GM18499 (cell line): ENCODE results near the gene CNNM2.
"Not testable (repeated sequence)": the region's sequence is repeated elsewhere in the genome, so short reads cannot be mapped to it uniquely, and the experiment has no call there.

Source experiments
- ATAC-seq: cut with Tn5 transposase; IDR thresholded peaks from one replicate; pipeline ENCODE4 v1.9.1; 2021; ENCODE audit warnings: moderate number of reproducible peaks; ENCODE audit not compliant: insufficient read depth, unreplicated experiment

CNNM2 gene

DNA sequence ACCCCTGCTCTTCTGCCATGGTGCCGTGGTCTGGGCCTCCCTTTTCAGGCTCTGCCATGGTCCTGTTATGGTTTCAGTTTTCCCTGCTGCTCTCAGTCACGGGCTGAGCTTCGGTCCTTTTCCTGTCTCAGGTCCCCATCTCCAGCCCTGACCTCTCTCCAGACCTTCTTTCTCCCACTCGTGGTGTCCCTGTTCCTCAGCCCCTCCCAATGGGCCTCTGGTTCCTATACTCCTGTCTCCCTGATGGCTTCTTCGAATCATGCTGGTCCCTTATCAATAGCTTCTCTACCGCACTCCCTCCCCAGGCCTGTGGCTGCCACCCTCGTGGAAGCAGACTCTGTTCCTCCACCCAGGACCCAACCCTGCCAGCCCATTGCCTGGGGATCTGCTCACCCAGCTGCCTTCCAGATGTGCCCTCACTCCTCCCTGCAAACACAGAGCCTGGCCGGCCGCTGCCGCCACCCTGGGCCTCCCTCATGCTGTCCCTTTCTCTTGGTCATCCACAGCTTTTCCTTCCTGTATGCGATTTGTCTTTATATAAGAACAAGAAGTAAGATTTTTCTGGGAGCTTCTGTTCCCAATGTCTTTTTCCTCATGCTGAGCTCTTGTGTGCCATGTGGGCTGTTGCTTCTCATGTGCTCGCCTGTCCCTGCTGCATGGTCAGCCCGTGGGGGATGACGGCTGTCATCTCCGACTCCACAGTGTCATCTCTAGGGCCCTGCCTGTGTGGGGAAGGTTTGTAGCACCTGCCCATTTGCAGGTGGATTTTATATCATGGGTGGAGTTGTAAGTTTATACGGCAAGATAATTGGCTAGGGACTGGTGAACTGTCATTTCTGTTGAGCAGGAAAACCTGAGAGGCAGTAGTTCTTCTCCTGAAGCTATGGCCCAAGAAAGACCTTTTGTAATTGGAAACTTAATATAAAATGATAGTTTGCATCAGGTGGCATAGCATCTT, 148.3 kb downstream of the CNNM2 start:
- ATAC-seq, result no peak

DNA sequence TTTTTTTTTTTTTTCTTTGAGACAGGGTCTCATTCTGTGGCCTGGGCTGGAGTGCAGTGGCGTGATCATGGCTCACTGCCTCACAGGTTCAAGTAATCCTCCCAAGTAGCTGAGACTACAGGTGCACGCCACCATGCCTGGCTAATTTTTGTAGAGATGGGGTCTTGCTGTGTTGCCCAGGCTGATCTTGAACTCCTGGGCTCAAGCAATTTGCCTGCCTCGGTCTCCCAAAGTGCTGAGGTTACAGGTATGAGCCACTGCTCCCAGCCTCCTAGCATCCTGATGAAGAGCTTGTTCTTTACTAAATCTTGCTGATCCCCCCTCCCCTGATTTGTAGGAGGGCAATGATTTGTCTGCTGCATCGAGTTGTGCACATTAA, 149.0 kb downstream of the CNNM2 start:
- not testable (repeated sequence) for ATAC-seq

DNA sequence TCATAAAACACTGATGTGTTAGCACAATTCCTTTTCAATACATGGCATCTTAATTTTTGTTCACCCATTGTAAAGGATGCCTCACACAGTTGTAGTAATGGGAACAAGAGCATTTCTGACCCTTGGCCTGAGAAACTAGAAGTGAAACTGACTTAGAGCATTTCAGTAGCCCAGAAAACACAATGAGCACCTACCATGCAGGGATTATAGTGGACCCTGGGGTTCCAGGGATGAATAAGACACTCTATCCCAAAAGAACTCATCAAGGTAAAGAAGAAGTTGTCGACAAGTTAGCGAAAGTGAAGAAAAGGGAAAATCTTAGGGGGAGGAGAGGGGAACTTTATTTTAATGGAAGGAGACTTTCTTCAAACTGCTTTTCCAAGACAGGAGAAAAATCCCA, 149.4 kb downstream of the CNNM2 start:
- ATAC-seq, result no peak

DNA sequence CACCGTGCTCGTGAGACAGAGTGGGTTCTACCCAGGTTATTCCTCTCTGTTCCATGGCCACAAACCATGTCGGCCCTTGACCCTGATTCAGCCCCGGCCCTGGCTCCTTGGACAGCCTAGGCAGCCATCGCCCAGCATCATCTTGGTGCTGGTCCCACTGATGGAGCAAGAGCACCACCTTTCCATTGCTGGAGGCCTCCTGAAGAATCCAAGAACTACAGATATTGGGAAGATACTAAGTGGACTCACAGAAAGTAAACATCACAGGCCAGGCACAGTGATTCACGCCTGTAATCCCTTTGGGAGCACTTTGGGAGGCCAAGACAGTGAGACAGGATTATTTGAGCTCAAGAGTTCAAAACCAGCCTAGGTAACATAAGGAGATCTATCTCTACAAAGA, 149.9 kb downstream of the CNNM2 start:
- no peak for ATAC-seq

DNA sequence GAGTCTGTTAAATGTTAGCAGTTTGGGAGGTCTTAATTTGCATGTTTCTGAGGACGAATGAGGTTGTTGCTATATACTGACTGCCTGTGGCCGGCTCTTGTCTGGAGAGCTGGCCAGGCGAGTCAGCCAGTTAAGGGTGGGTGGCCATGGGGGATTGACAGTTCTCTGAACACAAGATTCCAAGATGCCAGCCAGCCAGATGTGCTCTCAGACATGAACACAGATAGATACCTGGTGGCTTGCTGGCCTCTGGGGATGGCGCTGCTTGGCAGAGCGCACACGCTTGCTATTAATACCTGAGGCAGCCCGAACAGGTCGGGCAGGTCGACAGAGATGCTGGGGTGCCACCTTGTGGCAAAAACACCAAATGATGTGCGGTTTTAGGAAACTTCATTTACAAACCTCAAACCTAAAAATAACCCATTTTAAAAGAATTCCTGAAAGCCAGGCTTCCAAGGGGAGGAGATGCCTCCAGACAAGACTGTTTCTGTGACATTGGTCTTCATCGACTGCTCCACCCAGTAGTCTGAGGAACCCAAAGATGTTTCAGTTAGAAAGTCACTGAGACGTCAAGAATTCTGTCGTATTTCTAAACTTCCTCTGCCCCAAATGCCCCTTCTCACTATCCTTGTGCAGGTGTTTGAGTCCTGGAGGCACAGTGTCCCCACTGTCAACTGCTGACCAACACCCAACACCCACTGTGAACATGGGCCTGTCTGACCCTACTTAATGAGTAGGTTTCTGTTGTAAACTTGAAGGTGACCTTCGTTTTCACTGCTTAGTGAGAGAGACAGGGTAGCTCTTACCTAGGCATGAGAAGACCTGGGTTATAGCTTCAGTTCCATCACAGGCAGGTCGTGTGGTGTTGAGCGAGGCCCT, 151.6 kb downstream of the CNNM2 start:
- no peak for ATAC-seq

DNA sequence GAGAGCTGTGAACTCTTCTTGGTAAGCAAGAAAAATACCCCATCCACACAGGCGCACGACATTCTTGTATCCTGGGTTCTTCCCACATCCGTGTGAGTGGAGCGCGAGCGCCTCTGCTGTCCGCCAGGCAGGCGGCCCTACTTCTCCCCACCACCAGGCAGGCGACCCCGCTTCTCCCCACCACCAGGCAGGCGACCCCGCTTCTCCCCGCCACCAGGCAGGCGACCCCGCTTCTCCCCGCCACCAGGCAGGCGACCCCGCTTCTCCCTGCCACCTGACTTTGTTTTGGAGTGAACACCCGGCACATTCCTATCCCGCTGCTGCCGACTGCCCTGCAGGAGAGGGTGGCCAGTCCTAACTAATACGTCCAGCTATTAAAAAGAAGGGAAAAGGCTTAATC, 154.2 kb downstream of the CNNM2 start:
- ATAC-seq, result no peak

DNA sequence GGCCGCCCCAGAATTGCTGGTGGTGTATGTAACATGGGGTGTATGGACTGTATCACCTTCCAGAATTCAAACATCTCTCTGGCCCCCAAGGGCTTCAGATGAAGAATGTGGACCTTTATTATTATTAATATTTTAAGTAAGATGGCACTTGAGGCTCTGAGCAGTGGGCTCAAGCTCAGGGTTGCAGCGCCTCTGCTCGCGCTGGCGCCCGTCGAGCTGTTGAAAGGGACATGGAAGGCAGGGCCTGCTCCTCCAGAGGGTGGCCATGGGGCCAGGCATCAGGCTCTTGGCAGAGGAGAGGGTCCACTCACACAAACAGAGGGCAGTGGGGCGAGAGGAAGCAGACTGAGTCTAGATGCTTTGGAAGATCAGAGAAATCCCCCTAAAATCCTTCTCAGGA, 154.8 kb downstream of the CNNM2 start:
- no peak for ATAC-seq

DNA sequence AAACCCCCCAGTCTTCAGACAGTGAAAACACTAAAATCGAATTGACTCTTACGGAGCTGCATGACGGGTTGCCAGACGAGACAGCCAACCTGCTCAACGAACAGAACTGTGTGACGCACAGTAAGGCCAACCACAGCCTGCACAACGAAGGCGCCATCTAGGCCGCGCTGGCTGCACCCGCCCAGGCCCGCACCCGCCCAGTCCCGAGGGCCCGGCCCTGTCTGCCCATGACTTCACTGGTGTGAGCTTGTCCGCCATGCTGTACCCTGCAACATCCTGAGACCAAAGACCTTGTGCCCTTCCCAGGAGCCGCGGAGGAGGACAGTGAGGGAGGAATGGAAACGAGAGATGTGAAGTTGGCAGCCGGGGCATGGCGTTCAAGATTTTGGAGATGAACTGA, 158.9 kb downstream of the CNNM2 start:
- ATAC-seq, result no peak

DNA sequence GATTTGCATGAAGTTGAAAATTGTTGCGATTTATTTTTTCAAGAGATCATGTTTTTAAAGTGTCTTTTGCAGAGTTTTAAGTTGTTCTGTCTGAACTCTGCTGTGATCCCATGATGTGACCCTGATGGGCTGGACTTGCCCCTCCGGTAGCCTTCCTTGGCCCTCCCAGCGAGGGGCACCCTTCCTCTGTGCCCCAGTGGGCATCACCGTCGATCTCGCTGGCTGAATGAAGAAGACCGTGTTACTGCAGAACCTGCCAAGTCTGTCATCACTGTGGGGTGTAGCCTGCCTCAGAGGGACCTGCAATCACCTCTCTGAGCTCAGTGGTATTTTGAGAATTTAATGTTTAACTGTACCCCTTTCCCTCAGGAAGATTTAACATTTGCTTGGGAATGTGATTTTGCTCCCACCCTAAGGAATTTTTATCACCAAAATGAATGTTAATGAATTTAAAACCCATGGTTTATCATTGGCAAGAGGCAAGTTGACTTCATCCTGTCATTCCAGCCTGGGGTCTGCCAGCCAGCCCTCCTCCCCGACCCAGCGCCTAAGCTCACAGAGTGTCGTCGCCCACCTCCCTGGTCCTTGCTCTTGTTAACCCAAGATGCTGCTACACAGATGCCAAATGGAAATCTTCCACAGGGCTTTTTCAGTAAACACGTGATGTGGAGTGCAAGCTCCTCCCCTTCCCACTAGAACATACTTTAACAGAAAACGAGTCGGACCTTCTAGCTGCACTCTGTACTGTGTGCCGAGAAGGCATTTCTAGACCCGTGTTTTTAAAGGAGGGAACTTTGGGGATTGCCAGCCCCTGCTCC, 159.6 kb downstream of the CNNM2 start:
- ATAC-seq, result no peak

DNA sequence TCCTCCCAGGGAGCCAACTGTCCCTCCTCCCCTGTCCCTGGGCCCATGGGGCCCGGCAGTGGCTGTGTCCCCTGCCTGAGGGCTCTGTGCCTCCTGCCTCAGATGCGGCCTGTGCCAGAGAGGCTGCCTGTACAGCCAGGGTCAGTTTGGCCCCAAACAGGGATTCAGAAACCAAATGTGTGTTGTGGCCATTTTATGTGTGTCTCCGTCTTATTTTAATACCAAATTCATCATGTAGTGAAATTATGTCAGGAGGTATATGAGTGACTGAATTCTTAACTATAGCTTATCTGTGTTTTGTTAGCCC, 160.2 kb downstream of the CNNM2 start:
- ATAC-seq, result no peak

DNA sequence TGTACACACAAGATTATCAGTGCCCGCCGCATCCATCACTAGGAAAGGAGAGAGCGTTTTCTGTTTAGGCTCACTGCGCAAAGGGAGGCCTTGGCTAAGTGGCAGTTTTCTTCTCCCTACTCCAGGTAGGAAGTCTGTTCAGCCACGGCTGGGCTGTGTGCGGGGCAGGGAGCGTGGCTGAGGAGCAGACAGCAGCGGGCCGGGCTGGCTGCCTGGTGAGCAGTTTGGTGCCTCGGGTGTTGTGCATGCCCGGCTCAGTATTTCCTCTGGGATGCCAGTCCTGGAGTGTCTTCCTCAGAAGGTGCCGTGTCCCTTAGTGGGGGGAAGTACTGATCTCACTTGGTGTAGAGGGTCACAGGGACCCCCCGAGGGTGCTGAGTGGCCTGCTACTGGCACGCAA, 160.6 kb downstream of the CNNM2 start:
- no peak for ATAC-seq

DNA sequence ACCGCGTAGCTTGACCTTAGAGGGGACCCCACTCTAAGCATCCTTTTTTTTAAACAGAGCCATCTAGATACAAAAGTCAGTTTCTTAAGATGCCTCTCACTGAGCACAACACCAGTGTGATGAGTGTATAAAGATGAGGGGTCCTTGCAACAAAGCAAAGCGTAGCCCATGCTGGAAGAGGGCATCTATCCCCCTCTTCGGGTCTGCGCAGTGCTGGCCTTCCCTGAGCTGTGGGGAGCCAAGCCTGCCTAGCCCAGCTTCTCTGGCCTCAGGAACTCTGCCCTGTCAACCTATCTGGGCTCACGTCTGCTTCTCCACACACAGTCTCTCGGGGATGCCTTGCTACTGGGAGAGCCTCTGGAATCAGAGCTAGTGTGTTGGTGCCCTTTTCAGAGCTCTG, 161.0 kb downstream of the CNNM2 start:
- no peak for ATAC-seq

DNA sequence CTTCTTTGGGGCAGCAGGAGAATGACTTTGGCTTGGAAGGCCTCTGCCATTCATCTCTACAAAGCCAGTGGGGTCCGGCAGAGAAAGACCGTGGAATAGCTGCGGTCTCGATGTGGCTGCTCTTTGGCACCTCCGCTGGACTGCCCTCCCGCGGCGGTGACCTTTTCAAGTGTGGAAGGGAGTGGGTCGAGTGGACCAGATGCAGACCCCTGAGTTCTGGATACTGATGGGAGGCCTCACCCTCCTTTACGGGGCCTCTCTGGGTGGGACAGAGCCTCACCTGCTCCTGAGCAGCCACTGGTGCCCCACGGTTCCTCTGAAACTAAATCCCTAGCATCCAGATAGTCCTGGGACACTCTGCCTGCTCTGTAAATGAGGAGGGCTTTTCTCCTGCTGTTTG, 161.9 kb downstream of the CNNM2 start:
- ATAC-seq, result no peak

DNA sequence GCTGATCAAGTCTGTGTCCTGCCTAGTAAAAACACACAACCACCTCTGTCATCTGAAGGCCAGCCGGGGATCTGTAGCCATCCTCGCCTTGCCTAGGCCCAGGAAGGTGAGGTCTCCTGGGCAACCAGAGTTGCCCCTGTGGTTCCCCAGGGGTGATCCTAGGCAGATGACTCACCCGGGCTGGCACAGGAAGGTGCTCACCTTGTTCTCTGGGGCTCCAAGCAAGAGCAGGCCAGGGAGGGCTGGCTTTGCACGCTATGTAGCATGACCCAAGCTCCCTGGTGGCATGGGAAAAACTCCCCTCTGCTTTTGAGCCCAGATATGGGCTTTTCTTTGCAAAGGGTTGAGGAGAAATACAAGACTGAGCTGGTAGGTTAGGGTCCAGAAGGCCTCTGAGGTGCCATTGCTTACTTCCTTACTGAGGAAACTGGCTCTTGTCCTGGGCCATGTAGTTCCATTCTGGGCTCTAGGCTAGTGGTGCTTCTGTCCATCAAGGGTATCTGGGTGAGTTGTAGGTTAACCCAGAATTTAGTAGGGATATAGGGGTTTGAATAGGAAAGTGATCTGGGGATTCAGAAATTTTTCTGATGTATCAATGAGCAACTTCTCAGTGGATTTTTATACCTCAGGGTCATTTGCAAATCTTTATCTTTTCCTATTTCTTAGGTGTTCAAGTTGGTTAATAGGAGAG, 162.9 kb downstream of the CNNM2 start:
- ATAC-seq, result no peak

DNA sequence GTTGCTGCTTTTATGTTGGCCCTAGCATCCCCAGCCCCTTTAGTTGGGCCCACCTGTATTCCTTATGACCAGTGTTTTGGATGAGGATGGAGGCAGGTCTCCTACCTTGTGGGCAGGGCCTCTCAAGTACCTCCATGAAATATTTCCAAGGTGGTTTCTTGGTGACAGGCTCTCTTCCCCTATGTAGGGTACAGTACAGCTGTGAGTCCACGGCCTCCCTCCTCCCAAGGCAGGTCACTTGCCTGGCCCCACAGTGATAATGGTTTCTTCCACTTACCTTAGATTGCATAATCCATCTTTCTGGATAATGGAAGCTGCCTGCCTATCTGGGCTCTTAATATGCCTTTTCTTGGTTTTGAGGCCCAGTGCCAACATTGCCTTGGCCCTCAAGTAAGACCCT, 164.6 kb downstream of the CNNM2 start:
- no peak for ATAC-seq

DNA sequence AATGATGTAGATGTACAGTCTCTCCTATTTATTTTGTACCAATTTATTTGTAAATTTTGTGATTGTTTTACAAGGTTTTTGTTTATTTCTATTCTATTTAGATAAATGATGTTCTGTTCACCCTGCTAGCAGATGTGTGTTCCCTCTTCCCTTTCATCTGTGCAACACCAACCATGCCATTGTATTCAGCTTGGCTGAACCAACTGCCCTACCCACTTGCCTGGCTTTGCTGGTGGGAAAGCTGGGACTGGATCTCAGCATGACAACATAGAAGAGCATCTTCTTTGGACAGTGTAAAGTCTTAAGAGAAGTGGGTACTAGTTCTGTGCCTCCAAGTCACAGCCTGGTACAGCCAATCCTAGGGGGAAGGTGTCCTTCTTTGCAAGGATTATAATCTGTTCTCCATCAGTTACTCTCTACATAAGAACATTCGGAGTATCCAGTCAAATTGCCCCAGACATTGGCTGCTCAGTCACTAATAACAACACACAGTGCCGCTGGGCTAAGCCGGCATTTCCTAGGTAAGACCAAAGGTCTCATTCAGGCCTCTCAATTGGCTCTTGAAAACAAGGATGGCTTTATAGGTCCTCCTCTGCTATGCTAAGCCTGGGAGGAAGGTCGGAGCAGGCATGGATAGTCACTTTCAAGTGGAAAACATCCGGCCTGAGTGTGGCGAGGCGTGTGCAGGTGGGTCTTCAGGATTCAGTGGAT, 165.3 kb downstream of the CNNM2 start:
- ATAC-seq, result no peak

DNA sequence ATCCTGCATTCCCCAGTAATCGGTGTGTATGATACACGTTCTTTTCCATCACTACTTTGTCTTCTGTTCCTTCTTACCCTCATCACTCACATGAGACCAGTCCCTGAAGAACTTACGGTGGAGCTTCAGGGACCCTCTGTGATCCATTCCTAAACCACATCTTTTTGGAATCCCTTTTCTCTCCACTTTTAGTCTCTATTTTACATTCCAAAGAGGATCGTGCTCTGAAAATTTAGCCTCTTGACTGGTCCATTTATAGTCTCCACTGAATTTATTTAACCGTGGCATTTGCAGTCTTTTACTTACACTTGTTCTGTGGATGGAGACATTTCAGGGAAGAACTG, 165.9 kb downstream of the CNNM2 start:
- ATAC-seq, result no peak

DNA sequence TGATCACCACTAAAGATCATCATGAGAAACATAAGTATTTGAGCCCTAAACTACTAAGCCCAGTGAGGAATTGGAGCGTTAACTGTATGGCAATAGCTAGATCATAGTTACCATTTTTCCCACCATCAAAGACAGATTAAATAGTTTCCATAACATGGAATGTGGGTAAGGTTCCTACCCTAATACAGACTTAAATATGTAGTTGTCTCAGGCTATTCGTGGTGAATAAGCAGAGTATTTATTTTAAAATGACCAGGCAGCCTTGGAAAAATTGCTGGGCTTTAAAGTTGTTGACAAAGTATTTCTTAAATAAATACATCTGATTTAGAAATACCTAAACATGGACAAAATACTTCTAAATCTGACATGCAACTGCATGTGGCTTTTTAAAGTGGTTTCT, 168.2 kb downstream of the CNNM2 start:
- ATAC-seq, result no peak

DNA sequence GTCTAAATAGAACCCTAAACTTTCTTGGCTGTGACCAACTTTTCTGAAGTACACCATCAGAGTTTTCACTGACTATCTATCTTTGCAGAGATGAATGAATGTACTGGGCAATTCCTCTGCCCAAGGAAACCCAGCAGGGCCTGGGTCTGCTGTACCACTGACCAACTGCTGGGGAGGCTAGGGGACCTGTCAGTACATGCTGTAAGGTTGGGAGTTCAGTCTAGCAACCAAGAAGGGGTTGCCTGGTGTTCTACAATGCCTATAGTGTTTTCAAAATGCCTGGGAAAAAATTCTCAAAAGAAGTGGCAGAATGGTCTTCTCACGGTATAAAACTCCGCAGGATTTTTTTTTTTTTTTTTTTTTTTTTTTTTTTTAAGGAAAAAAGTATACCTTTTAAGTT, 168.7 kb downstream of the CNNM2 start:
- ATAC-seq, result no peak

DNA sequence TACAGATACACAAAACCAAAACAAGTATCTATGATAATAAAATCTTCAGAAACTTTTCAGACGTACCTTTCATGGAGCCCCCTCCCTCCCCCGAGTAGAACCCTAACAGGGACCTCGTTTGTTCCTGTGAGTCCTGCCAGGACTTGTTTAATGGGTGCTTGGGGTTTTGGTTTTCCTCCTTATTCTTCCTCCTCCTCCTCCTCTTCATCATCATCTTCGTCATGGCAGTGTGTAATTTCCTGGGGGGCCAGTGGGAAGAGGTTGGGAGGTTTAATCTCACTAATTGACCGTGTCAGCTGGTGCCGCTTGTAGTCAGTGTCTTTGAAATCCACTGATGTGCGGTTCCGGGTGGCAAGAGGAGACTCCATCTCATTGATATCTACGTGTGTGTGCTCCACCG, 171.4 kb downstream of the CNNM2 start:
- no peak for ATAC-seq
